ENCODE data around the gene CCSER1.

The CCSER1 gene

DNA sequence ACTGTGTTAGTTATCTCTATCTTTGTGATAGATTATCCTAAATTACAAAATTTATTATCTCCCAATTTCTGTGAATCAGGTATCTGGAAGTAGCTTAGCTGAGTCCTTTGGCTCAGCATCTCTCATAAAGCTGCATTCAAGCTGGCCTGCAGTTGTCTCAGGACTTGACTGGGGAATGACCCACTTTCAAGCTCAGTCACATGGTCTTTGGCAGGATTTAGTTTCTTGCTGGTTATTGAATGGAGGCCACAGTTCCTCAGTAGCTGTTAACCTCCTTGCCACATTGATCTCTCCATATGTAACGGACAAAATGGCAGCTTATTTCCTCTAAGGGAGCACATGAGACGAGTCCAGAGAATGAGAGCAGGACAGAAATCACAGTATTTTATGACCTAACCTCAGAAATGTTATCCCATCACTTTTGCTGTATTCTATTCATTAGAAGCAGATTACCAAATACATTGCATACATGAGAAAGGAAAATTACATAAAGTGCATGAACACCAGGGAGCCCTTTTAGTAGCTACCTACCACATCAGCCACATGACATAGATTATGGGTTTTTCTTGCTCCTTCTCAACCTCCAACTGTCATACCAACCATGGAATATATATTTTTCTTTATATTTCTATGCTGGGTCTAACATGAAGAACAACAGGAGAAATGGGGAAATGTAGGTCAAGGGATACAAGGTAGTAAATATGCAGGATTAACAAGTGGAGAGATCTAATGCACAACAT is 730.1 kb downstream of the CCSER1 start:
- no peak overlapping the region for H2BK120ac ChIP-seq (ENCODE audit: low read depth, low read length)
- no peak overlapping the region for H3K18ac ChIP-seq (ENCODE audit: low read length)
- WGBS, 2 donors (ENCODE audit: extremely low coverage in 2 of 2, insufficient read length in 2 of 2, insufficient replicate concordance in 1 of 2) = no CpG with 5 or more reads among the region's 2 CpGs
- no peaks in the 10 kb centered on the region for H3K27me3 ChIP-seq (ENCODE audit: control insufficient read depth in 3 of 3, insufficient read depth in 3 of 3, low read depth in 1 of 3, low read length in 3 of 3)
- no peak overlapping the region for H2AK5ac ChIP-seq (ENCODE audit: low read depth, low read length)
- H4K91ac ChIP-seq (ENCODE audit: low read depth, low read length, poor library complexity) = no peak overlapping the region
- H3K14ac ChIP-seq (ENCODE audit: low read length) = no peak overlapping the region
- H3K4me2 ChIP-seq (ENCODE audit: insufficient read depth, low read length, poor library complexity, severe bottlenecking) = no peak overlapping the region
- H3K36me3 ChIP-seq (replicated peaks in 1 of 2; ENCODE audit: control insufficient read depth in 2 of 2, insufficient read depth in 2 of 2, low read length in 2 of 2) = no peaks in the 10 kb centered on the region
- no peak overlapping the region for H2BK12ac ChIP-seq (ENCODE audit: low read length)
- DNase-seq (ENCODE audit: low spot score) = no peak
- H3K9me3 ChIP-seq (replicated peaks in 1 of 2; ENCODE audit: control insufficient read depth in 2 of 2, insufficient read depth in 1 of 2, low read depth in 1 of 2, low read length in 2 of 2) = no peaks in the 10 kb centered on the region
- no peak overlapping the region for H3K9ac ChIP-seq (ENCODE audit: low read depth, low read length, poor library complexity)
- no peak overlapping the region for H3K4ac ChIP-seq (ENCODE audit: low read length)
- H3K4me1 ChIP-seq (ENCODE audit: control insufficient read depth in 2 of 2, insufficient read depth in 1 of 2, low read depth in 1 of 2, low read length in 2 of 2) = peaks cover 0 to 1% of the 10 kb centered on the region in 2 donors
- H3K79me1 ChIP-seq (ENCODE audit: low read depth, low read length) = no peaks in the 10 kb centered on the region
- no peak overlapping the region for H4K8ac ChIP-seq (ENCODE audit: low read depth, low read length)
- H2AFZ ChIP-seq (ENCODE audit: low read length) = peak overlapping the region; percentile 58
- no peak overlapping the region for H2BK15ac ChIP-seq (ENCODE audit: low read length)
- no peak overlapping the region for H3K4me3 ChIP-seq (ENCODE audit: low read length in 2 of 2)
- H2BK5ac ChIP-seq (ENCODE audit: low read length) = no peak overlapping the region
- H3K23ac ChIP-seq (ENCODE audit: low read depth, low read length, poor library complexity) = no peak overlapping the region
- no peak overlapping the region for H3K27ac ChIP-seq (replicated peaks; ENCODE audit: low read length)

DNA sequence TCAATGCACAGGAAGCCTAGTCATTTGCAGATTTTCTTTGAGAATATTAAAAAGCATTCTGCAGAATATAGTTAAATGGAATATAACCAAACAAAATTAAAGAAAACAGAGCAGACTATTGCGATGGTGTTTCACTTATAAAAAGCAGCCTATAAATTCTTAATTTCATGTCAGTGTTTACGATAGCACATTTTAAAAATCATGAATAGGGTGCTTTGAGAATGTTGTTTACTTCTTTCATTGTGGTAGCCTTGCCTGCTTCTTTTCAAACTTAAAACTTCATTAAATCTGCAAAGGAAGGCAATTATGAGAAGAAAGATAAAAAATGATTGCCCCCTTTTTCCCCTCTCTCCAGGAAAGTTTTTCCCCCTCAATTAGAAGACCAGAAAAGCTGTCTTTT is 748.6 kb downstream of the CCSER1 start:
- H3K27ac ChIP-seq (replicated peaks; ENCODE audit: low read length) = no peak overlapping the region

DNA sequence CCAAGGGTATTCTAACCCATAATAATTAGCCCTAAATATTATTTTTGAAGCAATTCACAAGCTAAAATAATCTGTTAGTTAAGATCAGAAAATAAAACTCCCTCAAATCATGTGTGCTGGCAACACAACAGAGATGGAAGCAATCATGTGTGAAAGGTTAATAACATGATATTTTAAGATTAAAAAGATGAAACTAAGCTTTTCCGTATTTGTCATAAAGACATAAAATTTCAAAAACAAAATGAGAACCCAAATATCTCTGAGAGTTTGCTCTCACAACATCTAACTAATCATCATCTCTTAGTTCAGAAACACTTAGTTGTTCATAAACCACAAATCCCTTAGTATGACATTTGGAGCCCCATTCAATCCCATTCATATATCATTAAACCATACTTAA is 749.1 kb downstream of the CCSER1 start:
- Histone ChIP-seq H2BK5ac (ENCODE audit: low read length) (no peak overlapping the region), H2BK12ac (ENCODE audit: low read length) (no peak overlapping the region), H3K4me2 (ENCODE audit: insufficient read depth, low read length, poor library complexity, severe bottlenecking) (no peak overlapping the region), H3K4ac (ENCODE audit: low read length) (no peak overlapping the region), H3K79me1 (ENCODE audit: low read depth, low read length) (no peaks in the 10 kb centered on the region), H3K27ac (replicated peaks; ENCODE audit: low read length) (no peak overlapping the region), H3K4me1 (ENCODE audit: control insufficient read depth in 2 of 2, insufficient read depth in 1 of 2, low read depth in 1 of 2, low read length in 2 of 2) (no peaks in the 10 kb centered on the region), H3K9ac (ENCODE audit: low read depth, low read length, poor library complexity) (no peak overlapping the region), H3K14ac (ENCODE audit: low read length) (no peak overlapping the region), H3K18ac (ENCODE audit: low read length) (no peak overlapping the region), H3K9me3 (replicated peaks in 1 of 2; ENCODE audit: control insufficient read depth in 2 of 2, insufficient read depth in 1 of 2, low read depth in 1 of 2, low read length in 2 of 2) (no peaks in the 10 kb centered on the region), H3K36me3 (replicated peaks in 1 of 2; ENCODE audit: control insufficient read depth in 2 of 2, insufficient read depth in 2 of 2, low read length in 2 of 2) (no peaks in the 10 kb centered on the region), H2BK15ac (ENCODE audit: low read length) (no peak overlapping the region), H4K91ac (ENCODE audit: low read depth, low read length, poor library complexity) (no peak overlapping the region), H3K23ac (ENCODE audit: low read depth, low read length, poor library complexity) (no peak overlapping the region), H2AFZ (ENCODE audit: low read length) (no peak overlapping the region), H3K4me3 (ENCODE audit: low read length in 2 of 2) (no peak overlapping the region), H2BK120ac (ENCODE audit: low read depth, low read length) (no peak overlapping the region), H3K27me3 (ENCODE audit: control insufficient read depth in 3 of 3, insufficient read depth in 3 of 3, low read depth in 1 of 3, low read length in 3 of 3) (no peaks in the 10 kb centered on the region), H2AK5ac (ENCODE audit: low read depth, low read length) (no peak overlapping the region), H4K8ac (ENCODE audit: low read depth, low read length) (no peak overlapping the region)
- WGBS, 2 donors (ENCODE audit: extremely low coverage in 2 of 2, insufficient read length in 2 of 2, insufficient replicate concordance in 1 of 2) = no CpG with 5 or more reads among the region's 1 CpG
- no peak for DNase-seq (ENCODE audit: low spot score)

More for the DNA sequence above, 748.6 kb downstream of the CCSER1 start:
- no CpG with 5 or more reads among the region's 2 CpGs for whole genome bisulfite sequencing, 2 donors (ENCODE audit: extremely low coverage in 2 of 2, insufficient read length in 2 of 2, insufficient replicate concordance in 1 of 2)
- H3K18ac ChIP-seq (ENCODE audit: low read length) = no peak overlapping the region
- no peak for DNase-seq (ENCODE audit: low spot score)
- no peak overlapping the region for H3K9ac ChIP-seq (ENCODE audit: low read depth, low read length, poor library complexity)
- no peak overlapping the region for H2AFZ ChIP-seq (ENCODE audit: low read length)
- H3K14ac ChIP-seq (ENCODE audit: low read length) = no peak overlapping the region
- no peak overlapping the region for H4K91ac ChIP-seq (ENCODE audit: low read depth, low read length, poor library complexity)
- no peaks in the 10 kb centered on the region for H3K27me3 ChIP-seq (ENCODE audit: control insufficient read depth in 3 of 3, insufficient read depth in 3 of 3, low read depth in 1 of 3, low read length in 3 of 3)
- H3K4me3 ChIP-seq (ENCODE audit: low read length in 2 of 2) = no peak overlapping the region
- H2AK5ac ChIP-seq (ENCODE audit: low read depth, low read length) = no peak overlapping the region
- no peaks in the 10 kb centered on the region for H3K36me3 ChIP-seq (replicated peaks in 1 of 2; ENCODE audit: control insufficient read depth in 2 of 2, insufficient read depth in 2 of 2, low read length in 2 of 2)
- H3K79me1 ChIP-seq (ENCODE audit: low read depth, low read length) = no peaks in the 10 kb centered on the region
- H2BK15ac ChIP-seq (ENCODE audit: low read length) = no peak overlapping the region
- H2BK5ac ChIP-seq (ENCODE audit: low read length) = no peak overlapping the region
- no peaks in the 10 kb centered on the region for H3K4me1 ChIP-seq (ENCODE audit: control insufficient read depth in 2 of 2, insufficient read depth in 1 of 2, low read depth in 1 of 2, low read length in 2 of 2)
- no peaks in the 10 kb centered on the region for H3K9me3 ChIP-seq (replicated peaks in 1 of 2; ENCODE audit: control insufficient read depth in 2 of 2, insufficient read depth in 1 of 2, low read depth in 1 of 2, low read length in 2 of 2)
- no peak overlapping the region for H2BK120ac ChIP-seq (ENCODE audit: low read depth, low read length)
- no peak overlapping the region for H4K8ac ChIP-seq (ENCODE audit: low read depth, low read length)
- no peak overlapping the region for H3K4me2 ChIP-seq (ENCODE audit: insufficient read depth, low read length, poor library complexity, severe bottlenecking)
- no peak overlapping the region for H3K23ac ChIP-seq (ENCODE audit: low read depth, low read length, poor library complexity)
- H2BK12ac ChIP-seq (ENCODE audit: low read length) = no peak overlapping the region
- H3K4ac ChIP-seq (ENCODE audit: low read length) = no peak overlapping the region

DNA sequence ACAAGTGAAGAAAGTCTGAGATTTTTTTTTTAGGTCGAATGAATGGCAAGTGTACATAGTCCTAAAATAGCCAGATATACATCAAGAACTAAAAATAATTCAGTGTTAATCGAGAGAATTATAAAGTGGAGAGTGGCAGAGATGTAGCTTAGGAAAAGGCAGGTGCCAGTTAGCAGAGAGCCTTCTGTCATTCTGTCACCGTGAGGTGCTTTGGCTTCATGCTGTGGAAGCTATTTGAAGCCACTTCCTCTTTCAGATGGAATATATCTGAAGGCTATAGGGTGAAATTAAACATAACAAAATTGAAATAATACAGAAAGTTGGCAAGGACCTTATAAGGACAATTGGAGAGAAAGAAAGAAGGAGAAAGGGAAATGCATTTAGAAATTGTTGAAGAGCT is 756.3 kb downstream of the CCSER1 start:
- H3K18ac ChIP-seq (ENCODE audit: low read length) = no peak overlapping the region
- no peaks in the 10 kb centered on the region for H3K9me3 ChIP-seq (replicated peaks in 1 of 2; ENCODE audit: control insufficient read depth in 2 of 2, insufficient read depth in 1 of 2, low read depth in 1 of 2, low read length in 2 of 2)
- no peak overlapping the region for H3K27ac ChIP-seq (replicated peaks; ENCODE audit: low read length)
- H3K27me3 ChIP-seq (ENCODE audit: control insufficient read depth in 3 of 3, insufficient read depth in 3 of 3, low read depth in 1 of 3, low read length in 3 of 3) = no peaks in the 10 kb centered on the region
- H3K23ac ChIP-seq (ENCODE audit: low read depth, low read length, poor library complexity) = no peak overlapping the region
- no peak for DNase-seq (ENCODE audit: low spot score)
- H2BK15ac ChIP-seq (ENCODE audit: low read length) = no peak overlapping the region
- H3K9ac ChIP-seq (ENCODE audit: low read depth, low read length, poor library complexity) = no peak overlapping the region
- H4K91ac ChIP-seq (ENCODE audit: low read depth, low read length, poor library complexity) = no peak overlapping the region
- H3K79me1 ChIP-seq (ENCODE audit: low read depth, low read length) = no peaks in the 10 kb centered on the region
- H3K36me3 ChIP-seq (replicated peaks in 1 of 2; ENCODE audit: control insufficient read depth in 2 of 2, insufficient read depth in 2 of 2, low read length in 2 of 2) = no peaks in the 10 kb centered on the region
- H3K4me1 ChIP-seq (ENCODE audit: control insufficient read depth in 2 of 2, insufficient read depth in 1 of 2, low read depth in 1 of 2, low read length in 2 of 2) = no peaks in the 10 kb centered on the region
- H4K8ac ChIP-seq (ENCODE audit: low read depth, low read length) = no peak overlapping the region
- H3K4me3 ChIP-seq (ENCODE audit: low read length in 2 of 2) = no peak overlapping the region
- no CpG with 5 or more reads among the region's 3 CpGs for WGBS, 2 donors (ENCODE audit: extremely low coverage in 2 of 2, insufficient read length in 2 of 2, insufficient replicate concordance in 1 of 2)
- H2BK12ac ChIP-seq (ENCODE audit: low read length) = no peak overlapping the region
- H3K14ac ChIP-seq (ENCODE audit: low read length) = no peak overlapping the region
- no peak overlapping the region for H2AK5ac ChIP-seq (ENCODE audit: low read depth, low read length)
- no peak overlapping the region for H2AFZ ChIP-seq (ENCODE audit: low read length)
- no peak overlapping the region for H2BK120ac ChIP-seq (ENCODE audit: low read depth, low read length)
- no peak overlapping the region for H2BK5ac ChIP-seq (ENCODE audit: low read length)
- H3K4me2 ChIP-seq (ENCODE audit: insufficient read depth, low read length, poor library complexity, severe bottlenecking) = no peak overlapping the region
- H3K4ac ChIP-seq (ENCODE audit: low read length) = no peak overlapping the region
